Thoracic aorta (tissue), 2 donors: ENCODE data around the gene KLHL29. TPM values are rescaled to one million over a fixed set of nuclear protein-coding genes. Genes with fewer than 3 reads are reported as not detected.

ENCODE experiments used
- ATAC-seq: fragments of 150-250 bp; one replicate; pipeline ENCODE4 v1.8.0; 2017; ENCODE audit warnings: low read depth; ENCODE audit not compliant: insufficient number of reproducible peaks, low FRiP score
- DNase-seq: peaks from one replicate; pipeline ENCODE4 v3.0.0-alpha.2; 2020; ENCODE audit warnings: low spot score
- H3K27ac ChIP-seq, 2 donors: fragments of 200-600 bp; sonication (generic); 1 replicate in 1 of 2; 2 replicates in 1 of 2; pipeline ENCODE4 v1.5.1; 2016; ENCODE audit warnings: mild to moderate bottlenecking in 2 of 2, moderate library complexity in 2 of 2
- H3K27me3 ChIP-seq: fragments of 200-600 bp; sonication (generic); replicated peaks from 2 replicates; pipeline ENCODE4 v1.6.0; 2016; ENCODE audit warnings: mild to moderate bottlenecking; ENCODE audit not compliant: insufficient read depth
- H3K36me3 ChIP-seq: fragments of 200-600 bp; sonication (generic); one replicate; pipeline ENCODE4 v1.5.1; 2016
- H3K4me1 ChIP-seq, 2 donors: fragments of 200-600 bp; sonication (generic); 1 replicate in 1 of 2; 2 replicates in 1 of 2; pipeline versions ENCODE4 v1.5.1 to v1.6.0; 2016; ENCODE audit warnings: low read depth in 2 of 2, mild to moderate bottlenecking in 1 of 2; ENCODE audit not compliant: control insufficient read depth in 1 of 2
- H3K4me3 ChIP-seq: fragments of 200-600 bp; sonication (generic); 2 replicates; pipeline ENCODE4 v1.5.1; 2016; ENCODE audit warnings: mild to moderate bottlenecking
- H3K9me3 ChIP-seq: fragments of 200-600 bp; sonication (generic); 2 replicates; pipeline ENCODE4 v1.5.1; 2016
- total RNA-seq, 2 donors: library from RNA; depleted of rRNA; stranded (reverse); fragments of >200 nt; gene quantifications; one replicate each; pipeline versions ENCODE4 v1.1.0 to v1.2.3, GENCODE V29; 2016
- TF ChIP-seq, protein P1 (sequence below): fragments of 200-600 bp; sonication (generic); IDR thresholded peaks from one replicate; pipeline ENCODE4 v1.5.1; 2019; ENCODE audit warnings: antibody characterized with exemption

The KLHL29 gene
- total RNA-seq, 2 donors from 2014 or later, result 18.5 to 24.4 TPM

DNA sequence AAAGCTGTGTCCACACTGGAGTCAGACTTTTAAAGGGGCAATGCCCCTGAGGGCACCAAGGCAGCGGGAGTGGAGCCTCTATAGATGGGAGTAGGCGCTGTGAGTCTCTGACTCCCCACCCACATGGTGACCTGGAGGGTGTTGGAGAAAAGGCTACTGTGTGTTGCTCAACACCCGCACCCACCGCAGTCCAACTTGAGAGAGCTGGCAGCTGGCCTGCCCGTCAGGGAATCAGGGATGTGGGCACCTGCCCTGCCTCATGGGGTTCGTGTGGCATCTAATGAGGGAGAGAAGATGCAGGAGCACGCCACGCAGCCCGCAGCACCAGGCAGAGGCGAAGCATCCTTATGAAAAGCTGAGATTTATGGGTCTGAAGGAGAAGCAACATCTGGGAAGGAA is 84.2 kb downstream of the KLHL29 start:
- Histone ChIP-seq H3K27ac (no peak overlapping the region), H3K9me3 (no peaks in the 10 kb centered on the region), H3K4me3 (no peak overlapping the region), H3K27me3 (no peaks in the 10 kb centered on the region), H3K36me3 (no peaks in the 10 kb centered on the region), H3K4me1 (peaks cover 4 to 16% of the 10 kb centered on the region in 2 donors)
- TF ChIP-seq, protein P1, sequence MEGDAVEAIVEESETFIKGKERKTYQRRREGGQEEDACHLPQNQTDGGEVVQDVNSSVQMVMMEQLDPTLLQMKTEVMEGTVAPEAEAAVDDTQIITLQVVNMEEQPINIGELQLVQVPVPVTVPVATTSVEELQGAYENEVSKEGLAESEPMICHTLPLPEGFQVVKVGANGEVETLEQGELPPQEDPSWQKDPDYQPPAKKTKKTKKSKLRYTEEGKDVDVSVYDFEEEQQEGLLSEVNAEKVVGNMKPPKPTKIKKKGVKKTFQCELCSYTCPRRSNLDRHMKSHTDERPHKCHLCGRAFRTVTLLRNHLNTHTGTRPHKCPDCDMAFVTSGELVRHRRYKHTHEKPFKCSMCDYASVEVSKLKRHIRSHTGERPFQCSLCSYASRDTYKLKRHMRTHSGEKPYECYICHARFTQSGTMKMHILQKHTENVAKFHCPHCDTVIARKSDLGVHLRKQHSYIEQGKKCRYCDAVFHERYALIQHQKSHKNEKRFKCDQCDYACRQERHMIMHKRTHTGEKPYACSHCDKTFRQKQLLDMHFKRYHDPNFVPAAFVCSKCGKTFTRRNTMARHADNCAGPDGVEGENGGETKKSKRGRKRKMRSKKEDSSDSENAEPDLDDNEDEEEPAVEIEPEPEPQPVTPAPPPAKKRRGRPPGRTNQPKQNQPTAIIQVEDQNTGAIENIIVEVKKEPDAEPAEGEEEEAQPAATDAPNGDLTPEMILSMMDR, result no peak
- ATAC-seq (no peak), DNase-seq (no peak)

- H3K4me1 ChIP-seq, result no peaks in the 10 kb centered on the region
- H3K36me3 ChIP-seq, result no peaks in the 10 kb centered on the region
- ATAC-seq (no peak), DNase-seq (no peak)
- no peak overlapping the region for H3K4me3 ChIP-seq
- H3K27me3 ChIP-seq, result no peaks in the 10 kb centered on the region
- no peak overlapping the region for H3K27ac ChIP-seq
- TF ChIP-seq, protein P1, result no peak
- H3K9me3 ChIP-seq, result no peaks in the 10 kb centered on the region
Observed at GRCh38 chr2:23475036-23475435, 90.1 kb downstream of the KLHL29 start.

- DNase-seq, result no peak
- Histone ChIP-seq H3K4me1 (peaks cover 0 to 3% of the 10 kb centered on the region in 2 donors), H3K4me3 (no peak overlapping the region)
Observed at GRCh38 chr2:23475473-23475872, 90.5 kb downstream of the KLHL29 start.

GRCh38 chr2:23476786-23477185 is 91.8 kb downstream of the KLHL29 start:
- Histone ChIP-seq H3K4me1 (peaks cover 3 to 12% of the 10 kb centered on the region in 2 donors), H3K27ac (no peak overlapping the region), H3K27me3 (no peaks in the 10 kb centered on the region), H3K9me3 (no peaks in the 10 kb centered on the region), H3K36me3 (no peaks in the 10 kb centered on the region), H3K4me3 (no peak overlapping the region)
- no peak for DNase-seq
- no peak for ATAC-seq
- TF ChIP-seq, protein P1, result no peak

More at GRCh38 chr2:23475473-23475872, 90.5 kb downstream of the KLHL29 start:
- TF ChIP-seq, protein P1, result no peak
- no peak for ATAC-seq
- Histone ChIP-seq H3K36me3 (no peaks in the 10 kb centered on the region), H3K27ac (no peak overlapping the region), H3K9me3 (no peaks in the 10 kb centered on the region), H3K27me3 (no peaks in the 10 kb centered on the region)

GRCh38 chr2:23477392-23477791 is 92.4 kb downstream of the KLHL29 start:
- no peak for DNase-seq
- ATAC-seq, result no peak
- Histone ChIP-seq H3K4me1 (peaks cover 3 to 12% of the 10 kb centered on the region in 2 donors), H3K4me3 (no peak overlapping the region), H3K27me3 (no peaks in the 10 kb centered on the region), H3K36me3 (no peaks in the 10 kb centered on the region), H3K9me3 (no peaks in the 10 kb centered on the region), H3K27ac (no peak overlapping the region)
- TF ChIP-seq, protein P1, result no peak
